ENCODE data around the gene CLCNKB.
"Not testable (repeated sequence)": the region's sequence is repeated elsewhere in the genome, so short reads cannot be mapped to it uniquely, and the experiment has no call there.

CLCNKB gene

DNA sequence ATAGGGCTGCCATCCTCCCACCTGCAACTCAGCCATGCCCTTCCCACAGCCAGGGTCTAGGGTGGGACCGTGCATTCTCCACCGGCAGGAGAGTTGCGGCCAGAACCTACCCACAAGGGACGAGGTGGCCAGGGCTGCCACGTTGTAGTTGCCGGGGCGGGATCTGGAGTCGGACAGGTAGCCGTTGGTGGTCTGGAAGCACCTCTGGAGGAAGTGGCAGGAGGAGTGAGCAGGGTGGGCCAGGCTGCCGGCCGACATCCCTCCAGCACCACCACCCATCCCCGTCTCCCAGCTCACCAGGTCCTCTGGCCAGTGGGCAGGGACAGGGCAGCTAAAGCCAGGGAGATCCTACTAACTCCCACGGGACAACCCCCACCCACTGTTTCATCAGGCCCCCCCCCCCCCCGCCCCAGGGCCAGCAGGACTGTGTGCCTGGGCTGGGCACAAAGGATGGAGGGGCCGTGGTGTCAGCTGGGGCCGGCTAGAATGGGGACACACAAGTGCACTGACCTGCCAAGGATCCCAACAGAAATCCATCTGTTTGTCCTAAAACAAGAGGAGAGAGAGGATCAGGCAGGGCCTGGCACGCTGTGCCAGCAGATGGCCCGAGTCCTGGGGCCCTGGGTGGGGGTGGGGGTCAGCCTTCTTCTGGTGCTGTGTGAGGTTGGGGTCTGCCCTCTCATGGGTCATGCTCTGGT is 18.6 kb downstream of the CLCNKB start:
- not testable (repeated sequence) for DNase-seq

DNA sequence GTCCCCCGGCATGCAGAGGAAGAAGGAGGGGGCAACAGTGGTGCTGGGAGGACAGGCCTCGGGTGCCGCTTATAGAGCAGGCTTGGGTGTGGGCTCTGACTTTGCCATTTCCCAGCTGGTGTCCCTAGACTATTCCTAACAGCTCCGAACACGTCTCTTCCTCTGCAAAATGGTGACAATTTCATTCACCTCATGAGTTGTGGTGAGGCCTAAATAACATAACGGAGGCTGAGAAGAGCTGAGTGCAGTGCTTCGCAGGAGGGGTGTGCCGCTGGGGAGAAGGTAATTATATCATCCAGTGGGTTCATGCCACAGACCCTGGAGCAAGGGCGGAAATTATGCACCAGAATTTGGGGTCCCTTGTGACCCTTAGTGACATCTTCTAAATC is 19.1 kb downstream of the CLCNKB start:
- not testable (repeated sequence) for DNase-seq

GRCh38 chr1:16063226-16063829 is 19.7 kb downstream of the CLCNKB start:
- DNase-seq, result no peak

DNA sequence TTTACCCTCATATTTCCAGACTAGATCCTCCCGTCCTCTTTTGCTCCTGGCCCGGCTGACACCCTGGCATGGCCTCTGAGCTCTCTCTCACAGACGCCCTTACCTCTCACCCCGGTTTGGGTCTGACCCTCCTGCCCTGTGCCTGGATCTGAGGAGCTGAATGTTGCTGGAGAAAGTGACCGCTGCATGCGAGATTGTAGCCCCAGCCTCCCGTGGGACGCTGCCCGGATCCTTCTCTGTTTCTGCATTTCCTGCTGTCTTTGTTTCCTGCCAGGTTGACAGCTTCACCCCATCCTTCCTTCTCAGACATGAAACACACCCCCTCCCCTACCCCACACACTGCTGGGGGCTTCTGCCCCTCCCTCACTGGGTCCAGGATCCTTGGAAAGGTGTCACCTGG is 20.3 kb downstream of the CLCNKB start:
- no peak for DNase-seq

DNA sequence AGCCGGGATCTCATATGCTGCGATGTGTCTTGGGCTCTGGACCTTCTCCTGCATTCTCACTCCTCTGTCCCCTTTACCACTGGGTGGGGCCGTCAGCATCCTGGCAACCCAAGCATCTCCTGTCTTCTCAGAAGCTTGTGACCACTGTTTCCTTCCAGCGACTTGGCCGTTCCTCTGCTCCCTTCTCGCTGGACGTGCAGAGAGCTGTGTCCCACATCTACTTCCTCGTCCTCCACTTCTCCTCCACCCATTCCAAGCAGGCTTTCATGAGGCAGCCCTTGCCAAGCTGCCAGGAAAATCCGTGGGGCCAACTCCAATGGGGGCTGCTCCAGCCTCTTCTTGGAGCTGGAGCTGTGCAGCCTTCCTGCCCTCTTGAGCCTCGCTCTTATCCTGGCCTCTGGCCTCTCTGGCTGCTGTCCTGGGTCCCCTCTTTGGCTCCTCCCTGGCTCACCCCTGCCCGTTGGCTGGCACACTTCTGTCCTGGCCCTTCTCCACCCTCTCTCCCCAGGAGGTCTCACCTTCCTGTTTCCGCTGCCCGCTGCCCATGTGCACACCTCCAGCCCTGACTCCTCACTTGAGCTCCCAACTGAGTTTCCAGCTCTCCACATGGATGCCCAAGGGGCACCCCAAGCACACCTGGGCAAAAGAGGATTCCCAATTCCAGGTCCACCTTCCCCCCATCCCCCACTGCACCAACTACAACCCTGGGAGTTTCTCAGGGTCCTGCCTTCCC is 21.1 kb downstream of the CLCNKB start:
- no peak for DNase-seq

- no peak for DNase-seq
Observed at GRCh38 chr1:16065269-16065576, 21.6 kb downstream of the CLCNKB start.

- no peak for DNase-seq
Observed at GRCh38 chr1:16066245-16066644, 22.7 kb downstream of the CLCNKB start.

GRCh38 chr1:16067127-16067768 is 23.7 kb downstream of the CLCNKB start:
- DNase-seq, result no peak

DNA sequence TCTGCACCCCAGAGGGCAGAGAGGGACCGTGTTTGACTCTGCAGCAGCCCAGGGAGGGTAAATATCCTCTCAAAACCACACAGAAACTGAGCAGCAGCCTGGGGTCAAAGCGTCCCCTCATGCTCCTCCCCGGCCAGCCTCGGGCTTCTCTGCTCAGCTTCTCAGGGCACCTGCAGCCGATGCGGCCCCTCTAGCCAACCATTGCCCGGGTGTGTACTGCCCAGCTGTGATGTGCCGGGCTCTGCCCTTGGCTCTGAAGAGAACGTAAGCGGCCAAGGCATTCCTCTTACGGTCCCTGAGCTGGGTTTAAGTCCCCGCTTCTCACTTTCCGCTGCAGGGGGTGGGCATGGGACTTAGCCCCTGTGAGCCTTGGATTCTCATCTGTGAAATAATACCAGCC is 24.4 kb downstream of the CLCNKB start:
- DNase-seq, result no peak

- DNase-seq, result no peak
Observed at GRCh38 chr1:16068356-16069270, 25.0 kb downstream of the CLCNKB start.

- DNase-seq, result no peak
Observed at GRCh38 chr1:16070640-16071355, 27.2 kb downstream of the CLCNKB start.

DNA sequence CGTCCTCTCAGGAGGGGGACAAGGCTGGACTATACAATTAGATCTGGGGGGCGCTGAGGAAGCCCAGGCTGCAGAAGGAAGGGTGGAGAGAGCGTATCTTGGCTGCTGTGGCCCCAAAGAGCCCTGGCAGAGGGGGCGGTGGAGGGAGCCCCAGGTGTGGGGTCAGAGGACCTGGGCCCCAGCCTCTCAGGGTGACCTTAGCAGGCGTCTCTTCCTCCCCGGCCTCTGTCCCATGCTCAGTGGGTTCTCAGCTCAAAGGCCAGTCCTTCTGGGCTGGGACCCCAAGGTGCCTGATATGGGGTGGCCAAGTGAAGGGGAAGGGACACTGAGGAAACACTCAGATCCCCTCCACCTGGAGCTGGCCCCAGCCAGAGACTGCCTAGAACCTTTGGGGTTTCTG is 28.0 kb downstream of the CLCNKB start:
- DNase-seq, result no peak

- no peak for DNase-seq
Observed at GRCh38 chr1:16072095-16072494, 28.5 kb downstream of the CLCNKB start.

- no peak for DNase-seq
Observed at GRCh38 chr1:16072616-16073484, 29.3 kb downstream of the CLCNKB start.

GRCh38 chr1:16073490-16074119 is 30.0 kb downstream of the CLCNKB start, which contains the start of gene FAM131C:
Gene FAM131C, minus strand, starts transcription at chr1:16073651. Its CDS starts 209 bp downstream, at chr1:16073442.
- no peak for DNase-seq

DNA sequence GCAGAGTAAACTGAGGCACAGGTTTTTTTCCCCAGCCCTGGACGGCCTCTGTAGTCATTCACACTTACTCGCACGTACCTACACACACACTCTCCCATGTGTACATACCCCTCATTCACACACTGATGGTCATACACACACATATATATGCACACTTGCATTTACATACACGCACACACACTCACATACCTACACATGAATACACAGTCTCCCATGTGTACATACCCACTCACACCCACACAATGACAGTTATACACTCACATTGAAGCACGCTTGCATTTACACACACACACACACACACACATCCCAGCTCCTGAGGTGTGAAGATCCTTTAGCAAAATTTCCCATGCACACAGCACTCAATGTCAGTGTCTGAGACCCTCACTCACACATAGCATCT is 30.6 kb downstream of the CLCNKB start:
- no peak for DNase-seq

- no peak for DNase-seq
Observed at GRCh38 chr1:16075337-16076030, 31.9 kb downstream of the CLCNKB start.

- DNase-seq, result no peak
Observed at GRCh38 chr1:16076031-16076864, 32.7 kb downstream of the CLCNKB start.

- DNase-seq, result no peak
Observed at GRCh38 chr1:16076865-16077238, 33.3 kb downstream of the CLCNKB start.
